Pancreas (tissue), 10 donors: Measurements from ENCODE around the gene PDZD2. TPM values are rescaled to one million over a fixed set of nuclear protein-coding genes. Genes with fewer than 3 reads are reported as not detected.

Experiments
- ATAC-seq, 4 donors: fragments of 200-7000 bp; cut with Tn5 transposase; one replicate each; pipeline versions ENCODE4 v1.8.0 to v1.9.1; 2020; ENCODE audit warnings: mild to moderate bottlenecking in 4 of 4, moderate library complexity in 4 of 4
- DNase-seq, 6 donors: peaks; one replicate each; pipeline ENCODE4 v3.0.0-alpha.2; 2020
- FAIRE-seq: peaks from 2 replicates; lab custom pipeline; 2012; peaks lifted over from hg19 to GRCh38; lab: Jason Lieb, UNC
- H3K27ac ChIP-seq, 4 donors: fragments of 200-600 bp; sonication (generic); 1 replicate in 3 of 4; 2 replicates in 1 of 4; pipeline versions ENCODE4 v1.5.0 to v1.8.0; 2020
- H3K27me3 ChIP-seq, 4 donors: fragments of 200-600 bp; one replicate each; pipeline ENCODE4 v1.8.0; 2021
- H3K36me3 ChIP-seq, 3 donors: fragments of 200-600 bp; sonication (generic) in 1 of 3; one replicate each; pipeline versions ENCODE4 v1.5.0 to v1.8.0; 2020 to 2021
- H3K4me1 ChIP-seq, 3 donors: fragments of 200-600 bp; one replicate each; pipeline ENCODE4 v1.8.0; 2021
- H3K4me3 ChIP-seq, 4 donors: fragments of 200-600 bp; sonication (generic) in 2 of 4; one replicate each; pipeline versions ENCODE4 v1.5.0 to v1.8.0; 2020 to 2021
- H3K9me3 ChIP-seq, 4 donors: fragments of 200-600 bp; one replicate each; pipeline ENCODE4 v1.8.0; 2021
- CTCF ChIP-seq, 4 donors: fragments of 200-600 bp; sonication (generic) in 3 of 4; IDR thresholded peaks; one replicate each; pipeline versions ENCODE4 v1.5.0 to v1.8.0; 2021; ENCODE audit warnings: antibody characterized with exemption in 4 of 4
- WGBS, 2 donors: extraction: QIAGEN DNeasy Blood & Tissue Kit; methylation state at CpG; one replicate each; pipeline ENCODE4 v1.1.7; 2013; 5-methylcytosine and 5-hydroxymethylcytosine counted together
- intact Hi-C, 3 donors: fragments of 100-400 bp; cut with DNase I; formaldehyde crosslinking; loops; one replicate each; pipeline versions ENCODE4 v1.11.1 to v1.14.2; 2022
- polyA plus RNA-seq, 2 donors: library from polyadenylated mRNA; stranded (reverse); fragments of 200-250 nt; gene quantifications; one replicate each; pipeline ENCODE4 v1.2.3, GENCODE V29; 2013
- total RNA-seq, 6 donors: library from RNA; stranded (reverse); fragmentation: NEBNext Ultra II Directional in 4 of 6; extraction: Animal tissue kit (Norgen Biotek cat#: 25700) in 4 of 6; gene quantifications; one replicate each; pipeline versions ENCODE4 v1.2.1 to v1.2.4, GENCODE V29; 2021 to 2023
- donor health status: healthy with polysubstance abuse.
- donor health status: DM: no; HTN: no; CAD: no; lungs with moderate emphysema.
- donor health status: DM: no; HTN: no; CAD: no.
- donor health status: control.
- donor health status: control.
- donor health status: Bipolar disorder and iron deficiency.
- donor health status: DM: yes; HTN: yes; CAD: no.
- donor health status: DM: no; HTN: no; CAD: no.
- donor health status: DM: no; HTN: no; CAD: no.
- donor health status: DM: yes; HTN: yes; CAD: no.

The PDZD2 gene
- total and polyA plus RNA-seq, 8 donors = 1.4 to 4.5 (median 3.3) TPM

GRCh38 chr5:32090755-32091128 is 451.8 kb downstream of the PDZD2 start:
- 88 to 89% methylated on average over 17 of the region's 17 CpGs for WGBS, 2 donors
- ATAC-seq (no peak), DNase-seq (no peak), FAIRE-seq (no peak)
- Histone ChIP-seq H3K9me3 (no peaks in the 10 kb centered on the region), H3K36me3 (no peaks in the 10 kb centered on the region), H3K27me3 (no peaks in the 10 kb centered on the region), H3K4me3 (no peak overlapping the region), H3K4me1 (no peaks in the 10 kb centered on the region), H3K27ac (no peak overlapping the region)
- TF ChIP-seq CTCF (IDR thresholded peaks at IDR 0.05) = no peak
- intact Hi-C loops = loop anchor here in 1 of 3 donors (10.0 kb wide), 1 partner anchor 506 kb away; no protein-coding TSS in a partner anchor

DNA sequence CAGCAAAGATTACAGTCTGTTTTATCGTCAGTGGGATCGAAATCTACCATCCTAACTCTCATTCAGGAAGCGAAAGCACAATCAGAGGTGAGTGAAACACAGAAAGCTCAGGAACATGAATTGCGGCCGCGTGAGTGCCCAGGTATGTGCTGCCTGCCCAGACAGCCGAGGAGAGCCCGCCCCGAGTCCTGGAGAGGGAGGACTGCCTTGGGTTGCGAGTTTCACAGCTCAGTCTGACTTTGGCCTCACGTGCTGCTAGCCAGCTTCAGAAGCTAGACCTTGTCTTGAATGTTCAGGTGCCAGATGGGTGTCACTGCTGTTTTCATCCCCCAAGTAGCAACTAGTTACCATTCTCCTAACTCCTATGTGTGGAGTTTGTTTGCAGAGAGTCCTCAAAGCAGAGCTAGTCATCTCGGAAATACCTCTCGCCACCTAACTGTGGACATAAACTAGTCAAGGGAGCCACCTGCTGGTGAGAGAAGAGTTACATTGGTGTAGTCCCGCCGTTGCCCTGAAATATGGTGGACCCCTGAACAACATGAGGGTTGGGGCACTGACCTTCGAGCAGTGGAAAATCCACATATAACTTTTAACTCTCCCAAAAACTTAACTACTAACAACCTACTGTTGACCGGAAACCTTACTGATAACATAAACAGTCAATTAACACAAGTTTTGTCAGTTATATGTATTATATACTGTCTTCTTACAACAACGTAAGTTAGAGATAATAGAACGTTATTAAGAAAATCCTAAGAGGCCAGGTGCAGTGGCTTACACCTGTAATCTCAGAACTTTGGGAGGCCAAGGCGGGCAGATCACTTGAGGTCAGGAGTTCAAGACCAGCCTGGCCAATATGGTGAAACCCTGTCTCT is 454.2 kb downstream of the PDZD2 start:
- WGBS, 2 donors = 43 to 58% methylated on average over 20 of the region's 20 CpGs
- no peak for FAIRE-seq
- intact Hi-C loops = loop anchor here in 1 of 3 donors (10.0 kb wide), 1 partner anchor 508 kb away; no protein-coding TSS in a partner anchor
- peak; percentile 70 to 94 (median 92) for ATAC-seq
- DNase-seq = peak in 3 of 6 donors; percentile 23 to 60 (median 48)
- TF ChIP-seq CTCF (IDR thresholded peaks at IDR 0.05) = peak; percentile 17 to 43 (median 32)
- Histone ChIP-seq H3K9me3 (no peaks in the 10 kb centered on the region), H3K36me3 (no peaks in the 10 kb centered on the region), H3K27ac (no peak overlapping the region), H3K4me3 (no peak overlapping the region), H3K4me1 (no peaks in the 10 kb centered on the region), H3K27me3 (no peaks in the 10 kb centered on the region)

DNA sequence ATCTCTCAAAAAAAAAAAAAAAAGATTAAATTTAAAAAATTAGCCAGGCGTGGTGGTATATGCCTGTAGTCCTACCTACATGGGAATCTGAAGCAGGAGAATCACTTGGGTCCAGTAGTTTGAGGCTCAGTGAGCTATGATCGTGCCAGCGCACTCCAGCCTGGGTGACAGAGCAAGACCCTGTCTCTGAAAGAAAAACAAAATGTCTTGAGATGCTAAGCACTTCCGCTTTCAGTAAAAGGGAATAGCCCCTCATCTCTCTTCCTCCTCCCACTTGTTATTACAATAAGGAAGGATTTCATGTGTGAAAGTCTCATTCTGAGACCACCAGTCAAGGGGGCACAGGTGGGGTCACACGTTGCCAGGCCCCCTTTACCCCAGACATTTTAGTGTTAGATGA is 455.8 kb downstream of the PDZD2 start:
- intact Hi-C loops = loop anchor here in 1 of 3 donors (10.0 kb wide), 1 partner anchor 510 kb away; no protein-coding TSS in a partner anchor
- Histone ChIP-seq H3K27ac (no peak overlapping the region), H3K4me3 (no peak overlapping the region), H3K4me1 (no peaks in the 10 kb centered on the region), H3K9me3 (no peaks in the 10 kb centered on the region), H3K27me3 (no peaks in the 10 kb centered on the region), H3K36me3 (peaks cover 0 to 3% (median 0%) of the 10 kb centered on the region in 3 donors)
- ATAC-seq = no peak
- no peak for TF ChIP-seq CTCF (IDR thresholded peaks at IDR 0.05)
- 88 to 90% methylated on average over 5 of the region's 5 CpGs for WGBS, 2 donors
- no peak for FAIRE-seq
- DNase-seq = no peak

DNA sequence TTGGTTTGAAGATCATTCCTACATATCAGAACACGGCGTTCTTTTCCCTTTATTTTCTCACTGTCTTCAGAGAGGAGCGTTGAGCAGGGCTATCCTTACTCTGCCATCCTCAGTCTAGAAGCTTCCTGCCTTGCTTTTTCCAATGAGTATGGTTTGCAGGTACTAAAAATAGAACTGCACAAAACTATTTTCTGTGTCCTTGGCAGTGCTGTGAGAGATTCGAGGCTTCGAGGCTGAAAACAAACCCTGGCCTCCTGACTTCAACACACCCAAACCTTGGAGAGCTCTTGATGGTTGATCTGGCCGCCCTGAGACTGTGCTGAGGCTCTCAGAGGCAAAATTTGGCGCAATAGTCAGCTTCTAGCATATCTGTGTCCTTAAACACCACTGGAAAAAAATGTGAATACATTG is 456.3 kb downstream of the PDZD2 start:
- intact Hi-C loops = loop anchor here in 1 of 3 donors (10.0 kb wide), 1 partner anchor 510 kb away; no protein-coding TSS in a partner anchor
- Histone ChIP-seq H3K9me3 (no peaks in the 10 kb centered on the region), H3K36me3 (peaks cover 0 to 9% (median 0%) of the 10 kb centered on the region in 3 donors), H3K27me3 (no peaks in the 10 kb centered on the region), H3K27ac (no peak overlapping the region), H3K4me3 (no peak overlapping the region), H3K4me1 (no peaks in the 10 kb centered on the region)
- DNase-seq (no peak), FAIRE-seq (no peak), ATAC-seq (no peak)
- TF ChIP-seq CTCF (IDR thresholded peaks at IDR 0.05) = no peak
- 64% methylated on average over 7 of the region's 7 CpGs for WGBS, 2 donors
